HepG2 (cell line): Measurements from ENCODE around the gene SLC23A2. TPM values are rescaled to one million over a fixed set of nuclear protein-coding genes. Genes with fewer than 3 reads are reported as not detected.
"Not testable (repeated sequence)": the region's sequence is repeated elsewhere in the genome, so short reads cannot be mapped to it uniquely, and the experiment has no call there.

Experiments used
- ATAC-seq: fragments of 200-7000 bp; cut with Tn5 transposase; 3 replicates; pipeline ENCODE4 v1.9.1; 2020; ENCODE audit warnings: mild to moderate bottlenecking, moderate library complexity
- BruUV-seq: library from RNA; stranded (reverse); fragments of 400-500 nt; replicated peaks from 2 replicates; lab custom pipeline; 2021; lab: Mats Ljungman, UMichigan
- CTCF ChIA-PET: fragments of 300-600 bp; formaldehyde crosslinking; extraction: SDS; loops from one replicate; lab custom pipeline; 2021; ENCODE audit warnings: low total read pairs, inconsistent platforms, low intra/inter-chr PET ratio; lab: Yijun Ruan, JAX
- POLR2A ChIA-PET: fragments of 350-600 bp; sonication (Branson Sonifier 250); formaldehyde crosslinking; loops from one replicate; lab custom pipeline; 2020; ENCODE audit warnings: antibody characterized with exemption, inconsistent platforms; lab: Yijun Ruan, JAX
- DNase-seq: peaks from one replicate; pipeline ENCODE4 v3.0.0-alpha.2; 2015; ENCODE audit warnings: low spot score
- FAIRE-seq: peaks from 3 replicates; lab custom pipeline; 2011; peaks lifted over from hg19 to GRCh38; lab: Jason Lieb, UNC
- H2AFZ ChIP-seq: one replicate; pipeline ENCODE4 v1.6.1; 2011; ENCODE audit warnings: low read length, inconsistent platforms
- H3K27ac ChIP-seq: fragments of 300-600 bp; 3 replicates; pipeline ENCODE4 v1.8.0; 2011; ENCODE audit warnings: mixed run types, mild to moderate bottlenecking, mixed read lengths, low read length, inconsistent platforms; ENCODE audit not compliant: insufficient read depth; ENCODE audit errors: extremely low read length
- H3K27me3 ChIP-seq, 2 experiments: fragments of 200-600 bp in 1 of 2; 2 replicates in 1 of 2; 3 replicates in 1 of 2; pipeline versions ENCODE4 v1.6.0 to v1.8.0; 2011; ENCODE audit warnings: low read length in 2 of 2, mild to moderate bottlenecking in 2 of 2, moderate library complexity in 2 of 2, inconsistent platforms in 1 of 2; ENCODE audit not compliant: insufficient read depth in 2 of 2, control insufficient read depth in 1 of 2
- H3K36me3 ChIP-seq, 2 experiments: fragments of 200-600 bp in 1 of 2; replicated peaks in 1 of 2; 2 replicates in 1 of 2; 3 replicates in 1 of 2; pipeline versions ENCODE4 v1.5.1 to v1.8.0; 2011; ENCODE audit warnings: low read length in 2 of 2, inconsistent platforms in 1 of 2; ENCODE audit not compliant: insufficient read depth in 2 of 2, control insufficient read depth in 1 of 2
- H3K4me1 ChIP-seq: 2 replicates; pipeline ENCODE4 v1.5.1; 2012; ENCODE audit warnings: low read length, inconsistent platforms; ENCODE audit not compliant: insufficient read depth
- H3K4me2 ChIP-seq: 2 replicates; pipeline ENCODE4 v1.6.0; 2011; ENCODE audit warnings: low read depth, low read length, inconsistent platforms
- H3K4me3 ChIP-seq, 3 experiments: fragments of 200-600 bp in 1 of 3; sonication (generic), shearing (Covaris generic) in 1 of 3; replicated peaks in 1 of 3; 2 replicates each; pipeline ENCODE4 v1.5.1; 2011 to 2016; ENCODE audit warnings: low read length in 3 of 3, inconsistent platforms in 2 of 3, low read depth in 2 of 3, mild to moderate bottlenecking in 2 of 3, control low read depth in 1 of 3, mixed read lengths in 1 of 3; ENCODE audit not compliant: insufficient read depth in 1 of 3
- H3K79me2 ChIP-seq: one replicate; pipeline ENCODE4 v1.6.1; 2011; ENCODE audit warnings: low read length, inconsistent platforms; ENCODE audit not compliant: insufficient read depth
- H3K9ac ChIP-seq: 2 replicates; pipeline ENCODE4 v1.6.0; 2011; ENCODE audit warnings: mild to moderate bottlenecking, low read depth, low read length, inconsistent platforms; ENCODE audit not compliant: insufficient read depth
- H3K9me3 ChIP-seq: 2 replicates; pipeline ENCODE4 v1.5.1; 2012; ENCODE audit warnings: mild to moderate bottlenecking, low read length
- H4K20me1 ChIP-seq: 2 replicates; pipeline ENCODE4 v1.6.0; 2011; ENCODE audit warnings: inconsistent platforms, mild to moderate bottlenecking, low read length, moderate library complexity; ENCODE audit not compliant: insufficient read depth
- ATF2 ChIP-seq: sonication (generic); formaldehyde crosslinking; IDR thresholded peaks from 2 replicates; pipeline ENCODE4 v1.4.0; 2020; ENCODE audit warnings: missing genetic modification reagents
- CEBPB ChIP-seq: IDR thresholded peaks from 2 replicates; pipeline ENCODE4 v1.6.1; 2011; ENCODE audit warnings: low read depth, low read length, improper control_type of control experiment, borderline replicate concordance
- FOXP4 ChIP-seq: sonication (generic); formaldehyde crosslinking; IDR thresholded peaks from 2 replicates; pipeline ENCODE4 v1.4.0; 2020; ENCODE audit warnings: missing genetic modification reagents
- GATA4 ChIP-seq: sonication (generic); IDR thresholded peaks from 2 replicates; pipeline ENCODE4 v1.6.1; 2016; ENCODE audit warnings: antibody characterized with exemption, low read depth, borderline replicate concordance
- GATAD2A ChIP-seq: IDR thresholded peaks from 2 replicates; pipeline ENCODE4 v1.6.1; 2016
- KAT8 ChIP-seq: IDR thresholded peaks from 2 replicates; pipeline ENCODE4 v1.6.1; 2016; ENCODE audit warnings: missing genetic modification reagents, missing compliant biosample characterization
- MED1 ChIP-seq: sonication (generic); formaldehyde crosslinking; IDR thresholded peaks from 2 replicates; pipeline ENCODE4 v1.4.0; 2020; ENCODE audit warnings: missing genetic modification reagents
- PAXIP1 ChIP-seq: sonication (generic); formaldehyde crosslinking; conservative IDR thresholded peaks from 2 replicates; pipeline ENCODE4 v1.4.0; 2020; ENCODE audit warnings: mild to moderate bottlenecking, missing genetic modification reagents, moderate library complexity
- PITX1 ChIP-seq: sonication (generic); formaldehyde crosslinking; IDR thresholded peaks from 2 replicates; pipeline ENCODE4 v1.5.1; 2020; ENCODE audit warnings: mild to moderate bottlenecking, missing genetic modification reagents
- PPARG ChIP-seq: conservative IDR thresholded peaks from 2 replicates; pipeline ENCODE4 v1.6.1; 2016; ENCODE audit warnings: missing biosample characterization, missing genetic modification reagents
- RARA ChIP-seq: IDR thresholded peaks from 2 replicates; pipeline ENCODE4 v1.6.1; 2016; ENCODE audit warnings: missing genetic modification reagents, missing compliant biosample characterization
- SAP130 ChIP-seq: IDR thresholded peaks from 2 replicates; pipeline ENCODE4 v1.6.1; 2016; ENCODE audit warnings: low read depth
- TBX2 ChIP-seq: sonication (generic); formaldehyde crosslinking; IDR thresholded peaks from 2 replicates; pipeline ENCODE4 v1.5.0; 2020; ENCODE audit warnings: missing genetic modification reagents, mild to moderate bottlenecking, borderline replicate concordance
- ZNF121 ChIP-seq: sonication (generic); formaldehyde crosslinking; IDR thresholded peaks from 2 replicates; pipeline ENCODE4 v1.5.0; 2020; ENCODE audit warnings: mild to moderate bottlenecking, missing genetic modification reagents
- ZNF792 ChIP-seq: IDR thresholded peaks from 2 replicates; pipeline ENCODE4 v1.6.1; 2016
- WGBS: methylation state at CpG from one replicate; pipeline ENCODE4 v1.1.6; 2017; ENCODE audit warnings: low lambda C conversion rate; 5-methylcytosine and 5-hydroxymethylcytosine counted together
- in situ Hi-C: cut with HindIII; loops from 2 replicates; pipeline ENCODE4 v1.10.0; 2017; ENCODE audit warnings: low pct_unique_long_range_greater_than_20kb; ENCODE audit not compliant: extremely low pct_ligation_motif_present
- intact Hi-C: fragments of 100-400 bp; cut with micrococcal nuclease; formaldehyde crosslinking; loops from one replicate; pipeline ENCODE4 v1.10.0; 2022; ENCODE audit not compliant: unreplicated experiment
- polyA plus RNA-seq, 8 experiments: library from polyadenylated mRNA; depleted of rRNA in 3 of 8; stranded (reverse) in 7 of 8; unstranded in 1 of 8; fragments of >200 nt; fragmentation: Illumina TruSeq in 4 of 8; extraction: Trizol in 4 of 8; gene quantifications; 2 replicates each; pipeline versions ENCODE4 v1.2.1 to v1.2.3, GENCODE V29; 2011 to 2016; ENCODE audit warnings: low read depth in 4 of 8, missing spikeins in 1 of 8, mixed read lengths in 1 of 8; ENCODE audit not compliant: insufficient read depth in 1 of 8
- total RNA-seq, 5 experiments: library from RNA; depleted of rRNA; stranded (reverse); fragments of >200 nt; fragmentation: Illumina TruSeq; extraction: Trizol; gene quantifications; 2 replicates each; pipeline ENCODE4 v1.2.3, GENCODE V29; 2016; ENCODE audit warnings: low read depth in 1 of 5
- TF ChIP-seq, protein P1 (sequence below): sonication (generic); formaldehyde crosslinking; IDR thresholded peaks from 2 replicates; pipeline ENCODE4 v1.4.0; 2020; ENCODE audit warnings: missing genetic modification reagents
- TF ChIP-seq, protein P2 (sequence below): sonication (generic); formaldehyde crosslinking; IDR thresholded peaks from 2 replicates; pipeline ENCODE4 v1.5.1; 2020; ENCODE audit warnings: mild to moderate bottlenecking, moderate library complexity, missing genetic modification reagents

Gene SLC23A2
- total and polyA plus RNA-seq, 2 of the 13 experiments (the other 11 are each of a cell fraction or from before 2014, with no cell fraction given), result 42.2 to 51.2 TPM

GRCh38 chr20:5023171-5023570 is 21.9 kb upstream of the SLC23A2 start:
- BruUV-seq, H3K4me3 ChIP-seq, H3K79me2 ChIP-seq, POLR2A ChIA-PET, H4K20me1 ChIP-seq, H3K9ac ChIP-seq, H3K4me2 ChIP-seq, intact Hi-C loops, CTCF ChIA-PET, FAIRE-seq, H3K9me3 ChIP-seq, H3K36me3 ChIP-seq, H2AFZ ChIP-seq, in situ Hi-C loops, H3K27ac ChIP-seq, H3K27me3 ChIP-seq: not testable (repeated sequence)
- DNase-seq, result peak; percentile 80
- ATAC-seq, result peak; percentile 51
- peaks cover 60% of the 10 kb centered on the region for H3K4me1 ChIP-seq
- WGBS, result 60% methylated on average over 4 of the region's 4 CpGs
- TF ChIP-seq FOXP4, result peak; percentile 66
- peak; percentile 45; the same call in 1 of the 2 replicates for TF ChIP-seq TBX2 (CRISPR knock-in tag)
- TF ChIP-seq ZNF792 (CRISPR knock-in tag), result peak; percentile 51; the same call in 1 of the 2 replicates
- 0 out of 2 replicates have a peak, but pooled peaks have one; percentile 37 for TF ChIP-seq GATA4
- TF ChIP-seq GATAD2A (CRISPR knock-in tag), result peak; percentile 80
- TF ChIP-seq SAP130, result peak; percentile 32; the same call in 1 of the 2 replicates
- peak; percentile 85 for TF ChIP-seq RARA (CRISPR knock-in tag)
- peak; percentile 66 for TF ChIP-seq MED1 (CRISPR knock-in tag)
- TF ChIP-seq PITX1 (CRISPR knock-in tag), result peak; percentile 65
- peak; percentile 22; the same call in 1 of the 2 replicates for TF ChIP-seq CEBPB
- peak; percentile 26; the same call in 1 of the 2 replicates for TF ChIP-seq KAT8
- TF ChIP-seq, protein P1, sequence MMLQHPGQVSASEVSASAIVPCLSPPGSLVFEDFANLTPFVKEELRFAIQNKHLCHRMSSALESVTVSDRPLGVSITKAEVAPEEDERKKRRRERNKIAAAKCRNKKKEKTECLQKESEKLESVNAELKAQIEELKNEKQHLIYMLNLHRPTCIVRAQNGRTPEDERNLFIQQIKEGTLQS (CRISPR knock-in tag), result peak; percentile 89
- peak; percentile 93 for TF ChIP-seq ZNF121
- TF ChIP-seq, protein P2, sequence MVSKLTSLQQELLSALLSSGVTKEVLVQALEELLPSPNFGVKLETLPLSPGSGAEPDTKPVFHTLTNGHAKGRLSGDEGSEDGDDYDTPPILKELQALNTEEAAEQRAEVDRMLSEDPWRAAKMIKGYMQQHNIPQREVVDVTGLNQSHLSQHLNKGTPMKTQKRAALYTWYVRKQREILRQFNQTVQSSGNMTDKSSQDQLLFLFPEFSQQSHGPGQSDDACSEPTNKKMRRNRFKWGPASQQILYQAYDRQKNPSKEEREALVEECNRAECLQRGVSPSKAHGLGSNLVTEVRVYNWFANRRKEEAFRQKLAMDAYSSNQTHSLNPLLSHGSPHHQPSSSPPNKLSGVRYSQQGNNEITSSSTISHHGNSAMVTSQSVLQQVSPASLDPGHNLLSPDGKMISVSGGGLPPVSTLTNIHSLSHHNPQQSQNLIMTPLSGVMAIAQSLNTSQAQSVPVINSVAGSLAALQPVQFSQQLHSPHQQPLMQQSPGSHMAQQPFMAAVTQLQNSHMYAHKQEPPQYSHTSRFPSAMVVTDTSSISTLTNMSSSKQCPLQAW (CRISPR knock-in tag), result peak; percentile 22; the same call in 1 of the 2 replicates
- TF ChIP-seq PPARG, result 0 out of 2 replicates have a peak, but pooled peaks have one; percentile 35
- peak; percentile 46; the same call in 1 of the 2 replicates for TF ChIP-seq PAXIP1 (CRISPR knock-in tag)
- TF ChIP-seq ATF2 (CRISPR knock-in tag), result 0 out of 2 replicates have a peak, but pooled peaks have one; percentile 15
